ENCODE measurements around the gene UBE2H. TPM values are rescaled to one million over a fixed set of nuclear protein-coding genes. Genes with fewer than 3 reads are reported as not detected.

The UBE2H gene
- total RNA-seq, 2 experiments from 2014 or later = 35.6 to 42.1 TPM

DNA sequence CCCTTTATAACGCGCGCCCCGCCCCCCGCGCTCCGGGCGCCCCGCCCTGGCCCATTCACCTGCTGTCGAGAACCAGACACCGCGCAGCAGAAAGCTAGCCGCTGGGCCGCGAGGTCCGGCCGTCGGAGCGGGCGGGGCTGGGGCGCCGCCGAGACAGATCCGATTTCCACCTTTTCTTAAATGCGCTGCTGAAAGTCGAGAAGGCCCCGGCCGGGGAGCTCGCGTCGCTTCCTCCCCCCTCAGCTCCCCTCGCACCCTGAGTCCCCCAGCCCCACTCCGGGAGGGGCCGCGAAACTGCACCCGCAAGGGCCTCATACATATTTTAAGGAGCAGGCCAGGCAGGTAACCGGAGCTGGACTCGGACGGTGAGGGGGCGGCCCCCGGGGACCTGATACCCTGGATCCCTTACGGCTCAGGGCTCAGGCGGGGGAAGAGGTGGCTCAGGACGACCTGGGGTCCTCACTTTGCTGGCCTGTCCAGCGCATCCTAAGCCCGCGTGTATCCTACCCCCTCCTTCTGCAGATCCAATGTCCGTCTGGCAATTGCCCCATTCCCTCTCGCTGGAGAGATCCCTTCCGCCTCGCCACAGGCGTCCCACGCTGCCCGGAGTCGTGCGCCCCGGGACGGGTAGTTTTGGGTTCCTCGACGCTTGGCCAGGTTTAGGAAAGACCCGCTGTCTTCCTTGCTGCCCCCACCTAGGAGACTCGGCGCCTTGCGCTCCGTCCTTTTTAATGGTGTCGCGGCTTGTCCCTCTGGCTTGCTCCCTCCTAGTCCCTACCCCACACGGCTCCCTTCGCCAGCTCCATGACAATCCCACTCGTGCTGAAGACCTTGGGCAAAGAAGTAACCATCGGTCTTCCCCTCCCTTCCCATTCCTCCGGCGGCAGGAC is 170.6 kb downstream of the UBE2H start:
- peak overlapping the region; percentile 54 for H3K27ac Mint-ChIP-seq
- H3K9me3 Mint-ChIP-seq = no peaks in the 10 kb centered on the region
- POLR2A ChIA-PET = no interaction called here
- ATAC-seq (ENCODE audit: low read depth) (no peak), DNase-seq (no peak)
- no peaks in the 10 kb centered on the region for H3K36me3 Mint-ChIP-seq
- H3K4me1 Mint-ChIP-seq = peaks cover 35% of the 10 kb centered on the region
- H3K27me3 Mint-ChIP-seq = peaks cover 79% of the 10 kb centered on the region
- peak overlapping the region; percentile 79 for H3K4me3 Mint-ChIP-seq

DNA sequence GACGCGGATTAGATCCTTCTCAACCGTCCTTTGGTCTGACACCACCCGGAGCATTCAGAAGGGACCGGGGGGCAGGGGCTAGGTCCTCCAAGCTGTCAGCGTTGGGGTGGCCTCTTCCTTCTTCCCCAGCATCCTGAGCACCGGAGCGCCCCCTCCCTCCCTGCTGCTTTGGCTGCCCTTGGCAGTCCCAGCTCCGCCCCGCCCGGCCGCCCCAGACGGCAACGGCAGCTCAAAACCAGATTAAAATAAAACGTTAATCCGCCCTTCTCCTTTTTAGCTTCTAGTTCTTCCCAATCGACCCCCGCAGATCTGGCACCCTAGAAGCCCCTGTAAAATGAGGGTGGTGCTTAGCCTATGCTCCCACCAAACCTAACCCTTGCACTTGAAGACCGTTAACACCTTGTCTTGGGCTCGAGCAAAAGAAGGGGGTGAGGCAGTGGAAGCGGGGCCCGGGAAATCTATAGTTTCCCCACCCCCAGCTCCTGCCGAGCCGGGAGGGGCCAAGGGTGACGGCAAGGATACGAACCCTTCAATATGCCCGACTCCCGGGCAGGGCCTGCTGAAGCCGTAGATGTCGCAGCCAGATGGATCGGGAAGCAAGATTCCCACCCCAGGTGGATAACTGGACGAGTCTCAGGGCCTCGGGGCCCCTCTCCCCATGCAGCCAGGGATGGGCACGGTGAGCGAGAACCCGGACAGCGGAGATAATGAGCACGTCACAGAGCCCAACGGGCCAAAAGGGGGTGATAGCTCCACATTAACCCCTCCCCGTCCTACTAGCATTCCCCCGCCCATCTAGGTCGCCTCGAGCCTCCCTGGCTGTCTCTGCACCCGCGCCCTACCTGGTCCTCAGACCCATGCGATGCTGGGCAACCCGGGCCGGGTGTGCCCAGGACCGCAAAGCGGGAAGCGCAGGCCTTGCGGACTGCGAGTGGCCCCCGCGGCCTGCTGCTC is 171.5 kb downstream of the UBE2H start:
- DNase-seq = peak; percentile 51
- Mint-ChIP-seq H3K36me3 (no peaks in the 10 kb centered on the region), H3K27me3 (peaks cover 76% of the 10 kb centered on the region), H3K27ac (no peak overlapping the region), H3K4me1 (peaks cover 35% of the 10 kb centered on the region), H3K9me3 (no peaks in the 10 kb centered on the region), H3K4me3 (peak overlapping the region; percentile 79)
- no peak for ATAC-seq (ENCODE audit: low read depth)
- POLR2A ChIA-PET = no interaction called here

Other genes starting within 250 kb of the UBE2H start
- 10 to 100 TPM; 15.4 to 18.7 TPM for gene ZC3HC1, start 98.4 kb upstream of the UBE2H start, total RNA-seq
- gene KLHDC10, start 117.6 kb upstream of the UBE2H start, total RNA-seq = 10 to 100 TPM; 15.6 to 15.7 TPM